ENCODE measurements around the gene GLUL. TPM values are rescaled to one million over a fixed set of nuclear protein-coding genes. Genes with fewer than 3 reads are reported as not detected.

GLUL gene
- total RNA-seq, 1 experiment from 2014 or later: 165 TPM

DNA sequence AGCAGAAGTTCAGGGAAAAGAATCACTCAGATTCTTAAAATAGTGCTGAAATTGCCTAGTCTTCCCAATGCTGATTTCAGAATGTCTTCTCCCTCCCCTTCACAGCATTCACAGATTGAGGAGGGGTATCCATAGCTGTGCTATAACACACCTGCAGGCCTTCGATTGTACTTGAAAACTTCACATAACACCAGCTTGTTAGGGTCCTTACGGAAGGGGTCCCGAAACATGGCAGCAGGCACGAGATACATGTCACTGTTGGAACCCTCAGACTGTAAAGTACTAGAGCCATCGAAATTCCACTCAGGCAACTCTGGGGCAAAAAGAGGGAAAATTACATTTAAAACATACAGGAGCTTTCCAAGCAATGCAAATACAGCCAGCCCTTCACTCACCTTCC lies 4.6 kb downstream of the GLUL start:
- no peak overlapping the region for H2AFZ ChIP-seq (ENCODE audit: low read depth, low read length, poor library complexity, severe bottlenecking)
- H3K27me3 ChIP-seq (ENCODE audit: insufficient read depth, low read length): no peaks in the 10 kb centered on the region
- ATAC-seq (no peak), DNase-seq (ENCODE audit: low read depth, low spot score) (no peak)
- peaks cover 45% of the 10 kb centered on the region for H3K79me2 ChIP-seq (ENCODE audit: insufficient read depth, low read length)
- peaks cover 48 to 54% of the 10 kb centered on the region in 2 experiments for H3K36me3 ChIP-seq (ENCODE audit: control insufficient read depth in 1 of 2, insufficient read depth in 2 of 2, low read length in 2 of 2)
- no peak overlapping the region for H3K27ac ChIP-seq (ENCODE audit: low read depth, low read length)
- no peak overlapping the region for H3K9ac ChIP-seq (ENCODE audit: low read length)
- no peak overlapping the region for H3K4me3 ChIP-seq (replicated peaks in 1 of 2; ENCODE audit: low read depth in 1 of 2, low read length in 2 of 2)
- intact Hi-C loops (cut with micrococcal nuclease): no loop called here
- no peaks in the 10 kb centered on the region for H3K9me2 ChIP-seq (ENCODE audit: insufficient read depth)
- TF ChIP-seq YY1 (IDR thresholded peaks at IDR 0.05; ENCODE audit: extremely low read depth, insufficient replicate concordance, low read depth, low read length): no peak
- no peak for TF ChIP-seq CBX3 (IDR thresholded peaks at IDR 0.05; ENCODE audit: low read depth)
- no peak overlapping the region for H3K4me2 ChIP-seq (ENCODE audit: low read length)
- BruUV-seq (replicated peaks): no TSS peak
- H3K9me3 ChIP-seq (ENCODE audit: control insufficient read depth in 1 of 2, insufficient read depth in 1 of 2, low read depth in 1 of 2, low read length in 2 of 2): no peaks in the 10 kb centered on the region
- ChIA-PET RAD21 (ENCODE audit: low non-redundant PET in 1 of 2, low total read pairs in 2 of 2, uncharacterized antibody in 2 of 2, unreplicated experiment in 2 of 2) (no interaction called here), POLR2A (no interaction called here), CTCF (no interaction called here)
- H4K20me1 ChIP-seq (ENCODE audit: insufficient read depth): peaks cover 5% of the 10 kb centered on the region; the same call in 1 of the 2 replicates
- peaks cover 8 to 10% of the 10 kb centered on the region in 2 experiments; a peak in 3 of 4 replicates for H3K4me1 ChIP-seq (ENCODE audit: control insufficient read depth in 1 of 2, insufficient read depth in 2 of 2, low read length in 2 of 2)

- no peak for TF ChIP-seq ELF1 (IDR thresholded peaks at IDR 0.05; ENCODE audit: borderline replicate concordance, low read depth)
- no peak for TF ChIP-seq POLR2AphosphoS5 (IDR thresholded peaks at IDR 0.05; ENCODE audit: low read depth, low read length)
- no peak for TF ChIP-seq EZH2phosphoT487 (IDR thresholded peaks at IDR 0.05; ENCODE audit: borderline replicate concordance)
- no peak for TF ChIP-seq CBX3 (IDR thresholded peaks at IDR 0.05; ENCODE audit: low read depth)
- TF ChIP-seq, protein P1, sequence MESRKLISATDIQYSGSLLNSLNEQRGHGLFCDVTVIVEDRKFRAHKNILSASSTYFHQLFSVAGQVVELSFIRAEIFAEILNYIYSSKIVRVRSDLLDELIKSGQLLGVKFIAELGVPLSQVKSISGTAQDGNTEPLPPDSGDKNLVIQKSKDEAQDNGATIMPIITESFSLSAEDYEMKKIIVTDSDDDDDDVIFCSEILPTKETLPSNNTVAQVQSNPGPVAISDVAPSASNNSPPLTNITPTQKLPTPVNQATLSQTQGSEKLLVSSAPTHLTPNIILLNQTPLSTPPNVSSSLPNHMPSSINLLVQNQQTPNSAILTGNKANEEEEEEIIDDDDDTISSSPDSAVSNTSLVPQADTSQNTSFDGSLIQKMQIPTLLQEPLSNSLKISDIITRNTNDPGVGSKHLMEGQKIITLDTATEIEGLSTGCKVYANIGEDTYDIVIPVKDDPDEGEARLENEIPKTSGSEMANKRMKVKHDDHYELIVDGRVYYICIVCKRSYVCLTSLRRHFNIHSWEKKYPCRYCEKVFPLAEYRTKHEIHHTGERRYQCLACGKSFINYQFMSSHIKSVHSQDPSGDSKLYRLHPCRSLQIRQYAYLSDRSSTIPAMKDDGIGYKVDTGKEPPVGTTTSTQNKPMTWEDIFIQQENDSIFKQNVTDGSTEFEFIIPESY (IDR thresholded peaks at IDR 0.05; ENCODE audit: extremely low read depth, insufficient replicate concordance, low read length): no peak
- TF ChIP-seq RAD21 (IDR thresholded peaks at IDR 0.05; ENCODE audit: low read depth): no peak
- no peak for TF ChIP-seq SIN3A (IDR thresholded peaks at IDR 0.05; ENCODE audit: low read depth)
- TF ChIP-seq, protein P2, sequence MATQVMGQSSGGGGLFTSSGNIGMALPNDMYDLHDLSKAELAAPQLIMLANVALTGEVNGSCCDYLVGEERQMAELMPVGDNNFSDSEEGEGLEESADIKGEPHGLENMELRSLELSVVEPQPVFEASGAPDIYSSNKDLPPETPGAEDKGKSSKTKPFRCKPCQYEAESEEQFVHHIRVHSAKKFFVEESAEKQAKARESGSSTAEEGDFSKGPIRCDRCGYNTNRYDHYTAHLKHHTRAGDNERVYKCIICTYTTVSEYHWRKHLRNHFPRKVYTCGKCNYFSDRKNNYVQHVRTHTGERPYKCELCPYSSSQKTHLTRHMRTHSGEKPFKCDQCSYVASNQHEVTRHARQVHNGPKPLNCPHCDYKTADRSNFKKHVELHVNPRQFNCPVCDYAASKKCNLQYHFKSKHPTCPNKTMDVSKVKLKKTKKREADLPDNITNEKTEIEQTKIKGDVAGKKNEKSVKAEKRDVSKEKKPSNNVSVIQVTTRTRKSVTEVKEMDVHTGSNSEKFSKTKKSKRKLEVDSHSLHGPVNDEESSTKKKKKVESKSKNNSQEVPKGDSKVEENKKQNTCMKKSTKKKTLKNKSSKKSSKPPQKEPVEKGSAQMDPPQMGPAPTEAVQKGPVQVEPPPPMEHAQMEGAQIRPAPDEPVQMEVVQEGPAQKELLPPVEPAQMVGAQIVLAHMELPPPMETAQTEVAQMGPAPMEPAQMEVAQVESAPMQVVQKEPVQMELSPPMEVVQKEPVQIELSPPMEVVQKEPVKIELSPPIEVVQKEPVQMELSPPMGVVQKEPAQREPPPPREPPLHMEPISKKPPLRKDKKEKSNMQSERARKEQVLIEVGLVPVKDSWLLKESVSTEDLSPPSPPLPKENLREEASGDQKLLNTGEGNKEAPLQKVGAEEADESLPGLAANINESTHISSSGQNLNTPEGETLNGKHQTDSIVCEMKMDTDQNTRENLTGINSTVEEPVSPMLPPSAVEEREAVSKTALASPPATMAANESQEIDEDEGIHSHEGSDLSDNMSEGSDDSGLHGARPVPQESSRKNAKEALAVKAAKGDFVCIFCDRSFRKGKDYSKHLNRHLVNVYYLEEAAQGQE (IDR thresholded peaks at IDR 0.05; ENCODE audit: low read depth): no peak
- no peak for TF ChIP-seq EGR1 (IDR thresholded peaks at IDR 0.05; ENCODE audit: low read depth)
- no peak for TF ChIP-seq FOSL1 (IDR thresholded peaks at IDR 0.05; ENCODE audit: low read depth)
- Histone ChIP-seq H2AFZ (ENCODE audit: low read depth, low read length, poor library complexity, severe bottlenecking) (no peak overlapping the region), H3K79me2 (ENCODE audit: insufficient read depth, low read length) (peaks cover 42% of the 10 kb centered on the region), H3K27ac (ENCODE audit: low read depth, low read length) (no peak overlapping the region), H3K4me3 (replicated peaks in 1 of 2; ENCODE audit: low read depth in 1 of 2, low read length in 2 of 2) (no peak overlapping the region), H4K20me1 (ENCODE audit: insufficient read depth) (peaks cover 5% of the 10 kb centered on the region; the same call in 1 of the 2 replicates), H3K27me3 (ENCODE audit: insufficient read depth, low read length) (no peaks in the 10 kb centered on the region), H3K36me3 (ENCODE audit: control insufficient read depth in 1 of 2, insufficient read depth in 2 of 2, low read length in 2 of 2) (peaks cover 48 to 54% of the 10 kb centered on the region in 2 experiments), H3K9me3 (ENCODE audit: control insufficient read depth in 1 of 2, insufficient read depth in 1 of 2, low read depth in 1 of 2, low read length in 2 of 2) (no peaks in the 10 kb centered on the region), H3K9me2 (ENCODE audit: insufficient read depth) (no peaks in the 10 kb centered on the region), H3K9ac (ENCODE audit: low read length) (no peak overlapping the region), H3K4me2 (ENCODE audit: low read length) (no peak overlapping the region), H3K4me1 (ENCODE audit: control insufficient read depth in 1 of 2, insufficient read depth in 2 of 2, low read length in 2 of 2) (peaks cover 8 to 10% of the 10 kb centered on the region in 2 experiments; a peak in 3 of 4 replicates)
- POLR2A ChIA-PET: no interaction called here
- DNase-seq (ENCODE audit: low read depth, low spot score) (no peak), ATAC-seq (no peak)
- intact Hi-C loops (cut with micrococcal nuclease): no loop called here
- RAD21 ChIA-PET (ENCODE audit: low non-redundant PET in 1 of 2, low total read pairs in 2 of 2, uncharacterized antibody in 2 of 2, unreplicated experiment in 2 of 2): no interaction called here
- CTCF ChIA-PET: no interaction called here
- BruUV-seq (replicated peaks): no TSS peak
These were observed 5.4 kb downstream of the GLUL start for GRCh38 chr1:182385885-182386853.
